Testis (tissue), 2 donors: ENCODE data around the gene ABCG5.

Experiments
- POLR2A ChIP-seq: fragments of 450-650 bp; IDR thresholded peaks from one replicate; pipeline ENCODE4 v1.6.1; 2017; ENCODE audit warnings: antibody characterized with exemption, mild to moderate bottlenecking, moderate library complexity
- TF ChIP-seq, protein P1 (sequence below), 3 experiments: fragments of 450-650 bp in 2 of 3; fragments of 200-600 bp in 1 of 3; sonication (generic) in 1 of 3; IDR thresholded peaks; one replicate each; pipeline ENCODE4 v1.5.1; 2016 to 2019; ENCODE audit warnings: antibody characterized with exemption in 3 of 3, mild to moderate bottlenecking in 2 of 3, moderate library complexity in 1 of 3

DNA sequence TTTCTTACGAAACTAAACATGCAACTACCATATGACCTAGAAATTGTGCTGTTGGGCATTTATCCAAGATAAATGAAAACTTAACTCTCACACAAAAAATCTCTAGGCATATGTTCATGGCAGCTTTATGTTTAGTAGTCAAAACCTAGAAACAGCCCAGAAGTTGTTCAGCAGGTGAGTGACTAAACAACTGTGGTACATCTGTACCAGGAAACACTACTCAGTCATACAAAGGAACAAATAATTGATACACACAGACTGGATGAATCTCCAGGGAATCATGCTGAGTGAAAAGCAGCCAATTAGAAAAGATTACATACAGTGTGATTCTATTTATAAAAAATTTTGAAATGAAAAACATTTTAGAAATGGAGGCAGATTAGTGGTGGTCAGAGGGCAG lies 35.5 kb downstream of the ABCG5 start:
- TF ChIP-seq, protein P1, sequence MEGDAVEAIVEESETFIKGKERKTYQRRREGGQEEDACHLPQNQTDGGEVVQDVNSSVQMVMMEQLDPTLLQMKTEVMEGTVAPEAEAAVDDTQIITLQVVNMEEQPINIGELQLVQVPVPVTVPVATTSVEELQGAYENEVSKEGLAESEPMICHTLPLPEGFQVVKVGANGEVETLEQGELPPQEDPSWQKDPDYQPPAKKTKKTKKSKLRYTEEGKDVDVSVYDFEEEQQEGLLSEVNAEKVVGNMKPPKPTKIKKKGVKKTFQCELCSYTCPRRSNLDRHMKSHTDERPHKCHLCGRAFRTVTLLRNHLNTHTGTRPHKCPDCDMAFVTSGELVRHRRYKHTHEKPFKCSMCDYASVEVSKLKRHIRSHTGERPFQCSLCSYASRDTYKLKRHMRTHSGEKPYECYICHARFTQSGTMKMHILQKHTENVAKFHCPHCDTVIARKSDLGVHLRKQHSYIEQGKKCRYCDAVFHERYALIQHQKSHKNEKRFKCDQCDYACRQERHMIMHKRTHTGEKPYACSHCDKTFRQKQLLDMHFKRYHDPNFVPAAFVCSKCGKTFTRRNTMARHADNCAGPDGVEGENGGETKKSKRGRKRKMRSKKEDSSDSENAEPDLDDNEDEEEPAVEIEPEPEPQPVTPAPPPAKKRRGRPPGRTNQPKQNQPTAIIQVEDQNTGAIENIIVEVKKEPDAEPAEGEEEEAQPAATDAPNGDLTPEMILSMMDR (IDR thresholded peaks at IDR 0.05), result no peak
- no peak for TF ChIP-seq POLR2A
